A673 (cell line): ENCODE data around the gene HECTD4.

Experiments used
- EZH2 ChIP-seq: fragments of 200-600 bp; sonication (generic); IDR thresholded peaks from 2 replicates; pipeline ENCODE4 v1.6.1; 2017; ENCODE audit warnings: borderline replicate concordance, low read depth, mild to moderate bottlenecking, mixed read lengths, antibody characterized with exemption, low read length; ENCODE audit not compliant: poor library complexity, severe bottlenecking
- TF ChIP-seq, protein P1 (sequence below): fragments of 300-800, 200-600 bp; sonication (generic); conservative IDR thresholded peaks from 2 replicates; pipeline ENCODE4 v1.5.1; 2017; ENCODE audit warnings: low read depth, mild to moderate bottlenecking, antibody characterized with exemption, low read length, moderate library complexity, mixed read lengths

DNA sequence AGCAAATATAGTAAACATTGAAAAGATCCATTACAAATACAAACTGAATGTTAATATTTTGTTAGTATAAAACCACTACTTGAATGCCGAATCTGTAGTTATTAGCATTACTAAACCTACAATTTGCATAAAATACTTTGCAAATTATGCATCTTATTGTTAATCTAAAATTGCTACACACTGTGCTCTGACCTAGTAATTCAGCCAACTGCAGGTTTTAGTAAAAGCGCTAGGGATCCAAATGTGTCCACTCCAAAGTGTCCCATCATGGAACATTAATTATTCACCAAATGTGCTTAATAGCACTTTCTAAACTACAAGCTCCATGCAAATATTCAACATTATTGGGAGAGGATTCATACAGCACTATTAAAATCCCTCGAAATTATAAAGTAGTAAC lies 14.3 kb downstream of the HECTD4 start:
- TF ChIP-seq, protein P1, sequence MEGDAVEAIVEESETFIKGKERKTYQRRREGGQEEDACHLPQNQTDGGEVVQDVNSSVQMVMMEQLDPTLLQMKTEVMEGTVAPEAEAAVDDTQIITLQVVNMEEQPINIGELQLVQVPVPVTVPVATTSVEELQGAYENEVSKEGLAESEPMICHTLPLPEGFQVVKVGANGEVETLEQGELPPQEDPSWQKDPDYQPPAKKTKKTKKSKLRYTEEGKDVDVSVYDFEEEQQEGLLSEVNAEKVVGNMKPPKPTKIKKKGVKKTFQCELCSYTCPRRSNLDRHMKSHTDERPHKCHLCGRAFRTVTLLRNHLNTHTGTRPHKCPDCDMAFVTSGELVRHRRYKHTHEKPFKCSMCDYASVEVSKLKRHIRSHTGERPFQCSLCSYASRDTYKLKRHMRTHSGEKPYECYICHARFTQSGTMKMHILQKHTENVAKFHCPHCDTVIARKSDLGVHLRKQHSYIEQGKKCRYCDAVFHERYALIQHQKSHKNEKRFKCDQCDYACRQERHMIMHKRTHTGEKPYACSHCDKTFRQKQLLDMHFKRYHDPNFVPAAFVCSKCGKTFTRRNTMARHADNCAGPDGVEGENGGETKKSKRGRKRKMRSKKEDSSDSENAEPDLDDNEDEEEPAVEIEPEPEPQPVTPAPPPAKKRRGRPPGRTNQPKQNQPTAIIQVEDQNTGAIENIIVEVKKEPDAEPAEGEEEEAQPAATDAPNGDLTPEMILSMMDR: no peak
- no peak for TF ChIP-seq EZH2
